HEK293T (cell line): Measurements from ENCODE around the gene ALAS2.

Source experiments
- CTCF ChIA-PET: fragments of 350-600 bp; formaldehyde crosslinking; extraction: SDS; loops from one replicate; lab custom pipeline; 2021; ENCODE audit warnings: antibody characterized with exemption, inconsistent platforms; lab: Yijun Ruan, JAX
- POLR2A ChIA-PET: fragments of 350-600 bp; formaldehyde crosslinking; extraction: SDS; loops from one replicate; lab custom pipeline; 2020; ENCODE audit warnings: antibody characterized with exemption, inconsistent platforms; lab: Yijun Ruan, JAX
- DNase-seq: peaks from one replicate; pipeline ENCODE4 v3.0.0; 2012; ENCODE audit warnings: mixed read lengths; ENCODE audit errors: extremely low spot score
- ARNT ChIP-seq: fragments of 450-650 bp; IDR thresholded peaks from 2 replicates; pipeline ENCODE4 v1.6.1; 2017; ENCODE audit warnings: mild to moderate bottlenecking
- BHLHE40 ChIP-seq: fragments of 450-650 bp; IDR thresholded peaks from 2 replicates; pipeline ENCODE4 v1.6.1; 2016; ENCODE audit warnings: mild to moderate bottlenecking, moderate library complexity, borderline replicate concordance
- CTBP1 ChIP-seq: fragments of 450-650 bp; IDR thresholded peaks from 2 replicates; pipeline ENCODE4 v1.6.1; 2016; ENCODE audit warnings: borderline replicate concordance
- ELF4 ChIP-seq: fragments of 450-650 bp; IDR thresholded peaks from 2 replicates; pipeline ENCODE4 v1.6.1; 2017; ENCODE audit warnings: antibody characterized with exemption
- FOXA1 ChIP-seq: fragments of 450-650 bp; IDR thresholded peaks from 2 replicates; pipeline ENCODE4 v1.6.1; 2016; ENCODE audit warnings: mild to moderate bottlenecking
- FOXK2 ChIP-seq: fragments of 450-650 bp; IDR thresholded peaks from 2 replicates; pipeline ENCODE4 v1.6.1; 2016; ENCODE audit warnings: mild to moderate bottlenecking
- FOXM1 ChIP-seq: fragments of 450-650 bp; IDR thresholded peaks from 2 replicates; pipeline ENCODE4 v1.6.1; 2017; ENCODE audit warnings: mild to moderate bottlenecking, borderline replicate concordance
- HDGF ChIP-seq: fragments of 450-650 bp; IDR thresholded peaks from 2 replicates; pipeline ENCODE4 v1.6.1; 2017; ENCODE audit warnings: antibody characterized with exemption, borderline replicate concordance
- L3MBTL2 ChIP-seq: fragments of 450-650 bp; conservative IDR thresholded peaks from 2 replicates; pipeline ENCODE4 v1.6.1; 2016; ENCODE audit warnings: mild to moderate bottlenecking
- LEF1 ChIP-seq: fragments of 450-650 bp; IDR thresholded peaks from 2 replicates; pipeline ENCODE4 v1.6.1; 2017; ENCODE audit warnings: mild to moderate bottlenecking, borderline replicate concordance
- NFRKB ChIP-seq: fragments of 450-650 bp; IDR thresholded peaks from 2 replicates; pipeline ENCODE4 v1.6.1; 2016; ENCODE audit warnings: mild to moderate bottlenecking, moderate library complexity
- PKNOX1 ChIP-seq: fragments of 450-650 bp; IDR thresholded peaks from 2 replicates; pipeline ENCODE4 v1.6.1; 2016
- SP1 ChIP-seq: fragments of 450-650 bp; IDR thresholded peaks from 2 replicates; pipeline ENCODE4 v1.6.1; 2017
- SUZ12 ChIP-seq: fragments of 450-650 bp; IDR thresholded peaks from 2 replicates; pipeline ENCODE4 v1.6.1; 2016; ENCODE audit warnings: mild to moderate bottlenecking
- TARDBP ChIP-seq: fragments of 450-650 bp; IDR thresholded peaks from 2 replicates; pipeline ENCODE4 v1.6.1; 2016
- ZNF384 ChIP-seq: fragments of 450-650 bp; IDR thresholded peaks from 2 replicates; pipeline ENCODE4 v1.6.1; 2016

Gene ALAS2

GRCh38 chrX:55026840-55027239 is 3.9 kb downstream of the ALAS2 start:
- POLR2A ChIA-PET, result interaction anchor here (1.5 kb wide), 1 partner anchor 26 kb away, joined by 6 read pairs; the partner anchor contains the start of gene APEX2
- CTCF ChIA-PET, result no interaction called here
- TF ChIP-seq ELF4, result no peak
- no peak for TF ChIP-seq FOXM1
- no peak for TF ChIP-seq FOXA1
- no peak for TF ChIP-seq HDGF
- TF ChIP-seq SP1, result no peak
- no peak for TF ChIP-seq CTBP1
- no peak for TF ChIP-seq FOXK2
- TF ChIP-seq ARNT, result no peak
- TF ChIP-seq SUZ12, result no peak
- no peak for TF ChIP-seq PKNOX1
- DNase-seq, result no peak

- ChIA-PET POLR2A (no interaction called here), CTCF (no interaction called here)
- TF ChIP-seq FOXM1 (no peak), BHLHE40 (no peak), HDGF (no peak), SP1 (no peak), FOXA1 (no peak), PKNOX1 (no peak), LEF1 (no peak), ELF4 (no peak), CTBP1 (no peak), SUZ12 (no peak), NFRKB (no peak), ZNF384 (no peak), L3MBTL2 (no peak), FOXK2 (no peak), TARDBP (no peak), ARNT (no peak)
- no peak for DNase-seq
These were observed 4.6 kb downstream of the ALAS2 start for GRCh38 chrX:55026143-55026542.

GRCh38 chrX:55014897-55015299 is 15.9 kb downstream of the ALAS2 start:
- TF ChIP-seq NFRKB (no peak), ARNT (no peak), TARDBP (no peak), FOXA1 (no peak), CTBP1 (no peak), FOXK2 (no peak), PKNOX1 (no peak), ZNF384 (no peak), BHLHE40 (no peak), HDGF (no peak), L3MBTL2 (no peak)
- POLR2A ChIA-PET, result interaction anchor here (5.4 kb wide), 1 partner anchor 15 kb away, joined by 24 read pairs; the partner anchor contains the start of gene APEX2
- DNase-seq, result no peak
- CTCF ChIA-PET, result no interaction called here

- DNase-seq, result no peak
- ChIA-PET CTCF (no interaction called here), POLR2A (interaction anchor here (5.4 kb wide), 1 partner anchor 11 kb away, joined by 24 read pairs; the partner anchor contains the start of gene APEX2)
- TF ChIP-seq ZNF384 (no peak), CTBP1 (no peak), ELF4 (no peak), TARDBP (no peak), L3MBTL2 (no peak), FOXA1 (no peak), HDGF (no peak), BHLHE40 (no peak)
These were observed 19.5 kb downstream of the ALAS2 start for GRCh38 chrX:55011294-55011693.

GRCh38 chrX:55008571-55009358 is 22.0 kb downstream of the ALAS2 start:
- ChIA-PET POLR2A (interaction anchor here (2.5 kb wide), 1 partner anchor 9 kb away, joined by 16 read pairs; the partner anchor contains the start of gene APEX2), CTCF (no interaction called here)
- TF ChIP-seq TARDBP, result no peak
- no peak for TF ChIP-seq FOXM1
- TF ChIP-seq PKNOX1, result no peak
- no peak for TF ChIP-seq ARNT
- no peak for TF ChIP-seq LEF1
- TF ChIP-seq FOXA1, result no peak
- no peak for TF ChIP-seq NFRKB
- no peak for TF ChIP-seq SUZ12
- TF ChIP-seq BHLHE40, result no peak
- TF ChIP-seq FOXK2, result no peak
- no peak for TF ChIP-seq L3MBTL2
- TF ChIP-seq SP1, result no peak
- no peak for TF ChIP-seq ELF4
- no peak for DNase-seq
